GM03348 (cell line): ENCODE results near the gene FARS2.

Experiments
- DNase-seq: peaks from one replicate; pipeline ENCODE4 v3.0.0; 2012; ENCODE audit warnings: low spot score

Gene FARS2

DNA sequence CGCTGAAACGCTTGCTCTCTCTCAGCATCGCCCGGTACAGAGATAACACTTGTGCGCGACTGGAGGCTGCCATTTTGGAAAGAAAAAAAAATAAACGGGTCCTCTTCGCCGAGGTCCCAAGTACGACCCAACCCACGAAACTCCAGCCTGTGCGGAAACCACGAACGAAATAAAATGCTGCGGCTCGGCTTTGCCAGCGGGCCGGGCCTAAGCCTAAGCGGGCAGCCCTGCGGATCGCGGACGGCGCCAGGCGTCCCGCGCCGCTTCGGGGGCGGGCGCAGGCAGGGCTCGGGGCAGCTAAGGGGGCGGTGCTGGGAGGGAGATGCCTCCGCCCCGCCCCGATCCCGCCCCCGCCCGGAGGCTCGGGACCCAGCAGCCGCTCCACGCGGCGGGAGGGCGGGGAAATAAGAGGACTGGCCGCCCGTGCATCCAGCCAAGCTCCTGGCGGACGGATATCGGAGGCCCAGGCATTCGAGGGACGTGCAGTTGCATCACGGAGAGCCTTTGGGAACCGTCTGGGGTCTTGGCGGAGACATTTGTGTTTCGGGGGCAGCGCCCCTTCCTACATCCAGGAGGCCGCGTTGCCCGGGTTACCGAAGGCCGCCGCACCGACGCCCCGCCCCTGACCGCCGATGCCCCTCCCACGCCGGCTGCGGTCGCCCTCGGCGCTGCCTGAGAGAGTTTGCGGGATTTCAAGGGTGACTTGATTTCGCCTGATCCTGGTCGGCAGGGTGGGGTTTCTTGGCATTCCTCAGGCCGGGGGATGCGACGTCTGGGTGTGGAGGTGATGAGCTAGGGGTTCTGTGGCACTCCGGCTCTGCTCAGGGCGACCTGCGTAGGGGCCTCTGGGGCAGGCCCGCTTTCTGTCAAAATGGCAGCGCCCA is at the start of gene FARS2, which contains the start of gene LYRM4:
Gene FARS2, plus strand, starts transcription at position 853 of the 884 bp plus-strand sequence.
Gene LYRM4, minus strand, starts transcription at position 290 of the 884 bp plus-strand sequence. Its CDS starts 217 bp downstream, at position 73.
- peak; percentile 99 for DNase-seq

DNA sequence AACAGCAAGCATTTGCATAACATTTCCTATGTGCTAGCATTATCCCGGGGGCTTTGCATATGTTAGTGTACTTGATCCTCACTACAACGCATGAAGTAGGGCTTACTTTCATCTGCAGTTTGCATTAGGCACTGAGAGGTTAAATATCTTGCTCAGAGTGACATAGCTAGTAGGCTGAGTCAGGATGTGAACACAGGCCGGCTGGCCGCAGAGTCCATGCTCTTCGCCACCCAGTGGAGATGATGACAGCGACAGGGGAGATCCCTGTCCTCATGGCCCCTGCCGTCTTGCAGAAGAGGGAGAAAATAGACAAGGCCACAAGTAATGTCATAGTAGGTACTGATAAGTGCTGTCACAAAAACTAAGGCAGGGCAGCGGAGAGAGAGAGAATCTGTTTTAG is 47.5 kb upstream of the FARS2 start:
- peak; percentile 47 for DNase-seq

DNA sequence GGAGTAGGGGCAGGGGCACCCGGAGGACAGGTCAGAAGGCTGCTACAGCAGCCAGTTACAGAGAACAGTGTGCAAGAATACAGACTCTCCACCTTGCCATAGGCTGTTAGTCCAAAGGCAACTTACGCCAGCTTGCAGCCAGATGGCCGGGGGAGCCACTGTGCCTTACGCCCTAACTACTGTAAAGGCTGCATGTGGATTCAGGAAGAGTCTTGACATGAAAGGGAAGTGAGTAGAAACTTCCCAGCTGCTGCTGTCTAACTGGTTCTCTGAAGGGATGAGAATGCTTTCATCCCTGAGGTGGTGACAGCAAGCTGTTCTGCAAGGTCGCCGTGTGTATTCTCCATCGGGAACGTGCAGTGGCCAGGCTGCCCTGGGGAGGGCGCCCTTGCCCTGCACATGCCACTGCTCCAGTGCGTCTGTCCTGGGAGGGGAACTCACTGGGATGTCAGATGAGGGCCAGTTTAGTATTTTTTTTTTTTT is 46.7 kb upstream of the FARS2 start:
- DNase-seq, result no peak

DNA sequence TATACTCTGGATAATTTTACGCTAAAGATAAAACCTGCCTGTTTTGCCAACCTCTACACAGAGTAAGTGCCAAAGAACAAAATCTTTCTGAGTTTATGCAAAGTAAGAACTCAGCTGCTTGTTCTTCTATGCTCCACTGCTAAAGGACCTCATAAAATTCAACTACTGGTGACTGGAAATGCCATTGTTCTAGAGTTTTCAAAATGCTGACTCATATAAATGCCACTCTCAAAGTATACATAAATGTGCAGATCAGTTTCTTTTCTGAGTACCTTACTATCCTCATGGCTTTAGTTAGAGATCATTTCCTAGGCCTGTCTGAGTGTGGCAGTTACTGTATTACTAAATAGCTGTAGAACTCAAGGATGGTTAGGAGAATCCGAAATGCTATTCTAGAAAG is 46.2 kb upstream of the FARS2 start:
- no peak for DNase-seq

DNA sequence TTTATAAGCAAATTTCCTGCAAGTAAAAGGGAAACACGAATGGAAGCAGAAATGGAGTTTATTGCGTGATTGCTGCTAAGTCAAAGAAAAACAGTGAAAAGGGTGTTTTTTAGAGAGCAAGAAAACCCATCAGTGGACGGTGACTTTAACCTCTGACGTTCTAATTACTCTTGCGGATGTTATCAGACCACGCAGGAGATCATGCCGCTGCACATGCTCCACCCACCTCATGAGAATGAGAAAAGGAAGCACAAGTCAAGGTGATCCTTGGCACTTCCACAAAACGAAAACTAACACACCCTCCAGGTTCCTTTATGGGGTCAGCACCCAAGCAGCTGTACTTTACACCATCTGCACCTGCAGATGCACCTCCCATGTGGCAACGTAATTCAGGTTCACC is 45.5 kb upstream of the FARS2 start:
- DNase-seq, result no peak

DNA sequence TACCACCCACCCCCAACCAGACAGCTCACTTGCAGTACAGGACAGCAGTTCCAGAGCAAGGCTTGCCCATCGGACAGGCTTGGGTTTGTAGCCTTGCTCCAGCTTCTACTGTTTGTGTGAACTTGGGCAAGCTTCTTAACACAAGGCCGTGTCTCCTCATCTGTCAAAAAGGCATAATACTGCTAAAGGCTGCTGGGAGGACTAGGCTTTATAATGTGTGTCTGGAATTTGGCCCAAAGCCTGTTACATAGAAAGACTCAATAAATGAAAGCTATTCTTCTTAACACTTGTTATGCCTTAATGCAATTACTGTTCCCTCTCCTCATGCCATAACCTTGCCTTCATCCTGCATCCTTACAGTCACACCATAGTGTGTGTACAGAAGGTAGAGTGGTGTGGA is 44.0 kb upstream of the FARS2 start:
- no peak for DNase-seq

GRCh38 chr6:5219011-5219691 is 42.2 kb upstream of the FARS2 start:
- no peak for DNase-seq

- no peak for DNase-seq
These were observed 40.9 kb upstream of the FARS2 start for GRCh38 chr6:5220443-5220842.

DNA sequence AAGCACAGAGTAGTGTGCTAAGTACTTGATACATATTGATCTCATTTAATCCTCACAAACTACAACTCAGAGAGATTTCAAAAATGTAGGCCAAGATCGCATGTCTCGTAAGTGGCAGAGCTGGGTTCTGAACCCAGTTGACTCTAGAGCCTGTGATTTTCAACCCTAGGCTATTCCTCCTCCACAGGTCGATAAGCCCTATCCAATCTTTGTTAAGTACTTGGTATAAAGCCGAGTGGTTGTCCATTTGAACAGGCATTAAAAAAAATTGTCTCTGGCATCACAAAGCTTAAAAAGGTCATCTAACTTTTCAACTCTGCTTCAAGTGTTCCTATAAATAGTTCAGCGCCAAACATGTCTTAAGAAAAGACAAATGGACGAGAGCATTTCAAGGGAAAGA is 38.0 kb upstream of the FARS2 start:
- DNase-seq, result no peak

GRCh38 chr6:5229356-5229755 is 32.0 kb upstream of the FARS2 start:
- no peak for DNase-seq

DNA sequence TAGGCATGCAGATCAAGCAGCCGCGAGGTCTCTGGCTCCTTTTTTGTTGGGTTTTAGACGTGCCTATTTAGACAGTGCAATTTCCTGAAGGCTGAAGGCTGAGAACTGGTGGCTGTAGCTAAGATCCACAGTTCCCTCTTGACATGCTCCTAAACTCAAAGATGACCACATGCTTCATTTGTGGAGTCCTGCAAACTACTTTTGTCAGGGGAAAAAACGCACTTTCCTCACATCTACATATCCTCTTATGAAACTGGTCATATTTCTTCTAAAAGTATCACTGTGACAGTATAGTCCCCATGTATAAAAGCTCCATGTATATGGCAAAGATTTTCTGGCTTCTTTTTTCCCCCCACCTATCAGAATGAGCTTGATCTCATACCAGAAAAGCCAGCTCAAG is 31.2 kb upstream of the FARS2 start:
- no peak for DNase-seq

DNA sequence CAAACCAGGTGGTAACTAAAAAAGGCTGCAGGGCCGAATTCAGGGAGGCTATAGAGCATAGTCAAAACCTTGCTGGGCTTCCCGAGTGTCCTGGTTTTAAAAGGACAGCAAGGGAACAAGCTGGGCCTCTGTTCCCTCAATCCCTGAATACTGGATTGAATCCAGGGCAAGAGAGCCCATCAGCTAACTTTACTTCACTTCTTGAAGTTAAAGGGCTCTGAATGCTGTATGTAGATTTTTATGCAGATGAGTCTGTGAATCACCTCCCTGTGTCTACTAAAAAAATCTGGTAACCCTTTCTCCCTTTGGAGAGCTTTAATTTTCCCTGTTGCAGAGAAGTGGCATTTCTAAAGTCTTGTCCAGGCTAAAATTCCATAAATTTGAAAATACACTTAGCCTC is 30.0 kb upstream of the FARS2 start:
- DNase-seq, result no peak

DNA sequence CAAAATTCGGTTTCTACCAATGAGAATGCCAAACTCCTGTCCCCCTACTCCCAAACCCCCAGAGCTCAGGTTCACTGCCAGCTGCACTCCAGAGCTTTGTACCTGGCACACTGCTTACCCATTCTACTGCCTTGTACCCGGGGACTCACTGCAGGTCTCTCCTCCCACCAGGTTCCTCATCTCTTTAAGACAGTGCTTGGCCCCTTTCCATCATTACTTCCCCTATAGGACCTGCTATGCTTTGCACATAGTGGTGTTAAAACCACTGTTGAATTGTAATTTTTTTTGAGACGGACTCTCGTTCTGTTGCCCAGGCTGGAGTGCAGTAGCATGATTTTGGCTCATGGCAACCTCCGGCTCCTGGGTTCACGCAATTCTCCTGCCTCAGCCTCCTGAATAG is 26.4 kb upstream of the FARS2 start:
- DNase-seq, result no peak

DNA sequence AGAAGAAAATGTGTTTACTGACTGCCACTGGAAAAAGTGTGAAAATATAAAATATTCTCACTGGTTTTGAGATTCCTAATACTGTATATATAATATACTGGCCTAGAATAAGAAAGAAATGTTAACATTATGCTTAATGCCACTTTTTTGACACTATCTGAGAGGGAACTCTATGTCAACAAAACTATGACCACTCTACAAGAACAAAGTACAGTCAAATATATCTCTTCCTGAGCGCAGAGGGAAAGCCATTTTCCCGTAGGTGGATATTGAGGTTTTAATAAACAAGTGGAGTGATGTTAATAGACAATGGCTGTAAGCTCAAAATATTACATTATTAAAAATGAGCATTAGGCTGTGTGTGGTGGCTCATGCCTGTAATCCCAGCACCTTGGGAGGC is 25.5 kb upstream of the FARS2 start:
- no peak for DNase-seq

DNA sequence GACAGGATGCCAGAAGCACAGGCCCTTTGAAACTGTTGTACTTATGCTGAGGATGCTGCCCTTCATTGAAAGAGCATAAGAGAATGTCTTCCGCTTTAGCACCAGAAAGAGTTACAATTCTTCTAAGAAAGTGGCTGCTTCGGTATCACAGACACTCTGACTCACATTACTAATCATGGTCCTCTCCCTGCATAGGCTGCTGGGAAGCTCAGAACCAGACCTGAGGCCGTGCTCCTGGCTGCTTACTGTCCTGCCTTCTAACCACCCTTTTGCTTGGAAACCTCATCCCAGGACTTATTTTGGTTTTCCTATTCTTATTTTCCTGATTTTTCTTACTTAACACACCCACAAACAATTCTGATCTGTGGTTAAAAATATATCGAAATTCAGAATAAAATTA is 23.5 kb upstream of the FARS2 start:
- no peak for DNase-seq

DNA sequence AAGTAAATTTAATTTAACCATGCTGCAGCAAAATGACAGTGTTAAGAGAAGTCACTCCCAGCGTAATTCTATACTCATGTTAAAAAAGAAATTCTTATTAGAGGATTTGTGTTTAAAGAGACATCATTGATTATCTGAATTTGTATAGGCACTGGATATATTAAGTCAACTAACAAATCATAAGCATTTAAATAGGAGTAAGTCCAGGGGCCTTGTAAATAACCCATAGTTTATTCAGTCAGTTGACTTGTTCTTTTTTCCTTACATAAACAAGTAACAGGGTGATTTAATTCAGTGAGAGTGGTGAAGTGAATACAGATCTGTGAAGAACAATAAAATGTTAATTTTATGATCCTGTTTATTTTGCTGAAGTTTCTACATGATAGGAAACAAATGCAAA is 23.0 kb upstream of the FARS2 start:
- no peak for DNase-seq

GRCh38 chr6:5241252-5241651 is 20.1 kb upstream of the FARS2 start:
- no peak for DNase-seq

GRCh38 chr6:5243069-5243468 is 18.2 kb upstream of the FARS2 start:
- DNase-seq, result no peak

DNA sequence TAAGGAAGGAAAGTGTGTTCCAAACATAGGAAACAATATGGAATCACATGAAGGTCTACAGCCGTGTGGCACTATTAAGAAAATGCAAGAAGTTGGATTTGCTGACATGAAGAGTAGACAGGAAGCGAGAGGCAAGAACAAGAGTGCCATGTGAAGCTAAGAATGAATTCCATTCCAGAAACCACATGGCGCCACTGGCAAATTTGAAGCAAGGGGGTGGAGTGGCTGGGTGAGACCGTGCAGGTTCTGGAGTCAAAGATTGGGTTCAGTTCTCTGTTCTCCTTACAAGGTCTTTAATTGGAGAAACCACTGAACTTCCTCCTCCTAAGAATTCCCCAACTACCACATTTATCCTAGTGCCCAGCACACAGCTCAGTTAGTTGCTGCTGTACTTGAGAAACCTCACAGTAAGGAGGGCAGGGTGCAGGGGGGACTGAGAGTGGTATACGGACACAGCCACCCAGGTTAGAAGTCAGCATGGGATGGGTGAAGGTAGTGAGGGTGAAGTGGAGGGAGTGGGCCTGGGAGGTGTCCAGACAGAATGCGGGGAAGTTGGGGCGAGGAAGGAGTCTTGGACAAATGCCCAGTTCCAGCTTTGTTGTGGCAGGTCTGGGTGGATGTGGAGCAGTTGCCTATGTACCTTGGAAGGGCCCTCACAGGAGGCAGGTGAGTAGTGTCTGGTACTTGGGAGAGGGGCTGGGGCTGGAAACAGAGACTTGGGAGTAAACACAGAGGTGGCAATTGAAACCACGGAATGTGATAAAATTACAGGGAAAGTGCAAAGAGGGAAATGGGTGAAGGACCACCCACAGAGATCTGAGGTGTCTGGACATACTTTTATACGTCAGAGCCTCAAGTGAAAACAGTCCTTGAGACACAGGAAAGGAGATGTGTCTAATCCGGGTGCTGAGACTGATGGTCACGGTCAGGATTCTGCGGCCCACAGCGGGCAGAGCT is 14.9 kb upstream of the FARS2 start:
- DNase-seq, result no peak

GRCh38 chr6:5247201-5247600 is 14.1 kb upstream of the FARS2 start:
- no peak for DNase-seq

- no peak for DNase-seq
These were observed 12.8 kb upstream of the FARS2 start for GRCh38 chr6:5248302-5249098.
